ENCODE data around the gene TACC2. TPM values are rescaled to one million over a fixed set of nuclear protein-coding genes. Genes with fewer than 3 reads are reported as not detected.

TACC2 gene
- total RNA-seq, 1 donor from 2014 or later: not detected

DNA sequence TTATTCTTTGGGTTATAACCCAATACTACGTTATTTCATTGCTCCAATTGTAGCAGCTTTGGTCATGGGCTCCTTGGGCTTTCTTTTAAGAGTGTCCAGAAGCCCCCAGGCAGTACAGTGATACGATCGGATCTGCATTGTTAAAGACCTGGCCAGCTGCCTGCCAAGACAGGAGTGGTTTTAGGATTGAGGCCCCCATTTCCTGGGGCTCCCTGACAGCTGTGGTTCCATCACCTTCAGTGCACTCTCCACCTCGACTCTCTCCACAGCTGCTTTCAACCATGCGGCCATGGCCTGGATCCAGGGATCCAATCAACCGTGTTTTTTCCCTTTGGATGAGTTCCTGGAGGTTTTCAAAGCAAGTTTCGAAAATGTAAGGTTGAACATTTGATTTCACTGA lies 158.7 kb downstream of the TACC2 start:
- TF ChIP-seq, protein P1, sequence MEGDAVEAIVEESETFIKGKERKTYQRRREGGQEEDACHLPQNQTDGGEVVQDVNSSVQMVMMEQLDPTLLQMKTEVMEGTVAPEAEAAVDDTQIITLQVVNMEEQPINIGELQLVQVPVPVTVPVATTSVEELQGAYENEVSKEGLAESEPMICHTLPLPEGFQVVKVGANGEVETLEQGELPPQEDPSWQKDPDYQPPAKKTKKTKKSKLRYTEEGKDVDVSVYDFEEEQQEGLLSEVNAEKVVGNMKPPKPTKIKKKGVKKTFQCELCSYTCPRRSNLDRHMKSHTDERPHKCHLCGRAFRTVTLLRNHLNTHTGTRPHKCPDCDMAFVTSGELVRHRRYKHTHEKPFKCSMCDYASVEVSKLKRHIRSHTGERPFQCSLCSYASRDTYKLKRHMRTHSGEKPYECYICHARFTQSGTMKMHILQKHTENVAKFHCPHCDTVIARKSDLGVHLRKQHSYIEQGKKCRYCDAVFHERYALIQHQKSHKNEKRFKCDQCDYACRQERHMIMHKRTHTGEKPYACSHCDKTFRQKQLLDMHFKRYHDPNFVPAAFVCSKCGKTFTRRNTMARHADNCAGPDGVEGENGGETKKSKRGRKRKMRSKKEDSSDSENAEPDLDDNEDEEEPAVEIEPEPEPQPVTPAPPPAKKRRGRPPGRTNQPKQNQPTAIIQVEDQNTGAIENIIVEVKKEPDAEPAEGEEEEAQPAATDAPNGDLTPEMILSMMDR (IDR thresholded peaks at IDR 0.05): no peak
- Mint-ChIP-seq H3K36me3 (ENCODE audit: low read depth) (no peaks in the 10 kb centered on the region), H3K27ac (no peak overlapping the region), H3K9me3 (peaks cover 5% of the 10 kb centered on the region), H3K27me3 (no peaks in the 10 kb centered on the region), H3K4me1 (no peaks in the 10 kb centered on the region), H3K4me3 (no peak overlapping the region)
- DNase-seq (no peak), ATAC-seq (ENCODE audit: low read depth) (no peak)
- ChIA-PET CTCF (interaction anchor here (0.6 to 1.1 kb wide), 2 partner anchors 11 to 556 kb away, joined by 3 read pairs; no protein-coding TSS in a partner anchor), POLR2A (no interaction called here)
- intact Hi-C loops (cut with micrococcal nuclease): no loop called here

DNA sequence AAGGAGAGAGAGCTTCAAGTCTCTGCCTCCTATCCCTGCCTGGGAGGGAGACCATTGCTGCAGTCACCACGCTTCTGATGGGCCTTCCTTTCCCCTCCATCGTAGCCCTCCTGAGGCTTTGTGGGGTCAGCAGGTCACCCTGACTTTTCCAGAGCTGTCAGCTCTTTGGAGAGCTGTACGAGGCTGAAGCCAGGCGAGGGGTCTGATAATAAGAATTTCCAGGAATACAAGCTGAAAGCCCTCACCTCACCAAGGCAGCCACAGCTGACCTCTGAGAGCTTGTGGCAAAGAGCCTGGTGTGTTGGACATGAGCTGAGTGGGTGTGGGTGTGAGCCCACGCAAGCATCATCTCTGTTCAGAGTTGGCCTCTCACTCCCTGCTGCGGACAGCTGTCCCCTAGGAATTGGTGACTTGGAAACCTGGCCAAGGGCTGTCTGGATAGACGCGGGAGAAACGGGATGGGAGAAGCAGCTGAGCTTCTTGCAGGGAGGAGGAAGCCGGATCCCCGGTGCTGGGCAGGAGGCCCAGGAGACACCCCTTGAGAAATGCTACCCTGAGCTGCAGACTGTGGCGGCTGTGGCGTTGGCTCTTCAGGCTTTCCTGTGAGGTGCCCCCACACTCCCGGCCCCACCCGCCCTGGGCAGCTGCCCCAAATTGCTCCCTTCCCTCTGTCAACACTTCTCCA lies 160.1 kb downstream of the TACC2 start:
- CTCF ChIA-PET: no interaction called here
- no peak overlapping the region for H3K4me3 Mint-ChIP-seq
- DNase-seq (no peak), ATAC-seq (ENCODE audit: low read depth) (no peak)
- POLR2A ChIA-PET: no interaction called here
- no peak overlapping the region for H3K27ac Mint-ChIP-seq
- H3K9me3 Mint-ChIP-seq: peaks cover 5% of the 10 kb centered on the region
- H3K4me1 Mint-ChIP-seq: no peaks in the 10 kb centered on the region
- intact Hi-C loops (cut with micrococcal nuclease): no loop called here
- TF ChIP-seq, protein P1 (IDR thresholded peaks at IDR 0.05): no peak
- H3K27me3 Mint-ChIP-seq: no peaks in the 10 kb centered on the region
- H3K36me3 Mint-ChIP-seq (ENCODE audit: low read depth): no peaks in the 10 kb centered on the region

DNA sequence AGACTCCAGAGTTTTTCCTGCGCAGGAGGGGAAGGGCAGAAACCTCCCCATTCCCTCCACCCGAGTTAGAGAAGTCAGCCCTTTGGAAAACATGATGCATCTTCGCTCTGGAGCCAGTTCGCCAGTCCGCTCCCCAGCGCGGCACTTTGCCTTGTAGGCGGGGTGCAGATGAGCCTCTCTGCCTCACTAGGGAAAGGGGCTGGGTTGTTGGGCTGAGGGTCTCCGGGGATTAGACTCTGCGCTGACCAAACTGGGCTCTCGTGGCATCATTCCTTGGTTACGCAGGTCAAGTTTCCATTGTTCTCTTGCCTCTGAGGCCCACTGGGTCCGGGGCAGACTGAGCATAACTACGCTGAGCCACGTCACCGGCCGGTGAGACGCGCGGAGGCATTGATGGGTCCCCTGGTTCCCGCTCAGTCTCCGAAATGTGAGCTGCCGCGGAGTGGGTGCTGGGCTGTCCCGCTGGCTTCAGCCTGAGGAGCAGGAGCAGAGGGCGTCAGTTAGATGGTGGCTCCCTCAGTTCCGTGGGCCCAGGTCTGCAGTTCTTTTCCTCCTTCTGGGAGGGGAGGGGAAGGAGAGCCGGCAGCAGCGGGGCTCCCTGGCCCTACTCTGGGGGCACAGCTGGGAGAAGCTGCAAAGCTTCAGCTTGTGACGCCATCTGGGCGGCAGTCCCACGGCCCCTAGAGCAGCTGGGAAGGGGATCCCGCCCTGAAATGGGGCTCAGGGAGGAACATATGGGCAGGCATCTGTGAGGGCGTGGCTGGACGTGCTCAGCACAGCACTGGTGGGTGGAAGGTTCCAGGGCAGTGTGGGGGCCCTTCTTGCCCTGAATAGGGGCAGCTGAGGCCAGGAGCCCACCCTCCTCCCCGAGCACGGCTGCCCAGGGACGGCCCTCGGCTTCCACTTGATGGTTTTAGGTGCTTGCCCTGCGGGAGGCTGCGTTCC lies 160.9 kb downstream of the TACC2 start:
- Mint-ChIP-seq H3K9me3 (peaks cover 5% of the 10 kb centered on the region), H3K27ac (no peak overlapping the region), H3K27me3 (no peaks in the 10 kb centered on the region), H3K36me3 (ENCODE audit: low read depth) (no peaks in the 10 kb centered on the region), H3K4me1 (no peaks in the 10 kb centered on the region), H3K4me3 (no peak overlapping the region)
- ATAC-seq (ENCODE audit: low read depth): no peak
- intact Hi-C loops (cut with micrococcal nuclease): no loop called here
- DNase-seq: no peak
- CTCF ChIA-PET: no interaction called here
- TF ChIP-seq, protein P1 (IDR thresholded peaks at IDR 0.05): no peak
- POLR2A ChIA-PET: no interaction called here

GRCh38 chr10:122151121-122151694 lies 162.2 kb downstream of the TACC2 start:
- ChIA-PET POLR2A (no interaction called here), CTCF (no interaction called here)
- no peak overlapping the region for H3K27ac Mint-ChIP-seq
- H3K4me3 Mint-ChIP-seq: no peak overlapping the region
- no peaks in the 10 kb centered on the region for H3K27me3 Mint-ChIP-seq
- H3K9me3 Mint-ChIP-seq: no peaks in the 10 kb centered on the region
- intact Hi-C loops (cut with micrococcal nuclease): no loop called here
- TF ChIP-seq, protein P1 (IDR thresholded peaks at IDR 0.05): no peak
- ATAC-seq (ENCODE audit: low read depth) (no peak), DNase-seq (no peak)
- H3K36me3 Mint-ChIP-seq (ENCODE audit: low read depth): no peaks in the 10 kb centered on the region
- no peaks in the 10 kb centered on the region for H3K4me1 Mint-ChIP-seq

DNA sequence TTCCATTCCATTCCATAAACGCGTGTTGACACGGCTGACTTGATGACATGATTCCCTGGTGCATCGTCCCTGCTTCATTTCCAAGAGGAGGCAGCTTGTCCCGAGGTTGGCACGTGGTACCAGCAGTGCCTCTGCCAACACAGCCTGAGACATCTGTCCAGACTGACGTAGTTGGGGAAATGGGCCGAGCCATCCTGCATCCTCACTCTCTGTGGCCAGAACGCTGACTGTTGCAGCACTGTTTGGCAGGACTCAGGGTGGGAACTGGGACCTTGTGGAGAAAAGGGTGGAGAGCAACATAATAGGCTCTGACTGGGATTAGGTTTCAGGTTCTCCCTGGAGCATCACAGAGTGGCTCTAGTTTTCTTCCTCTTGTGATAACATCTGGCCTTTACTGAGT lies 163.6 kb downstream of the TACC2 start:
- H3K27ac Mint-ChIP-seq: no peak overlapping the region
- ATAC-seq (ENCODE audit: low read depth): no peak
- no peaks in the 10 kb centered on the region for H3K4me1 Mint-ChIP-seq
- peaks cover 1% of the 10 kb centered on the region for H3K27me3 Mint-ChIP-seq
- CTCF ChIA-PET: no interaction called here
- no peaks in the 10 kb centered on the region for H3K9me3 Mint-ChIP-seq
- H3K4me3 Mint-ChIP-seq: no peak overlapping the region
- DNase-seq: no peak
- TF ChIP-seq, protein P1 (IDR thresholded peaks at IDR 0.05): no peak
- POLR2A ChIA-PET: no interaction called here
- no peaks in the 10 kb centered on the region for H3K36me3 Mint-ChIP-seq (ENCODE audit: low read depth)
- intact Hi-C loops (cut with micrococcal nuclease): no loop called here
